Measurements from ENCODE around the gene MRPS15.
A peak's percentile ranks its signal among the peaks of the same experiment; 100 is the strongest.

MRPS15 gene

GRCh38 chr1:36450919-36451305 lies 13.3 kb downstream of the MRPS15 start:
- TF ChIP-seq, protein P1, sequence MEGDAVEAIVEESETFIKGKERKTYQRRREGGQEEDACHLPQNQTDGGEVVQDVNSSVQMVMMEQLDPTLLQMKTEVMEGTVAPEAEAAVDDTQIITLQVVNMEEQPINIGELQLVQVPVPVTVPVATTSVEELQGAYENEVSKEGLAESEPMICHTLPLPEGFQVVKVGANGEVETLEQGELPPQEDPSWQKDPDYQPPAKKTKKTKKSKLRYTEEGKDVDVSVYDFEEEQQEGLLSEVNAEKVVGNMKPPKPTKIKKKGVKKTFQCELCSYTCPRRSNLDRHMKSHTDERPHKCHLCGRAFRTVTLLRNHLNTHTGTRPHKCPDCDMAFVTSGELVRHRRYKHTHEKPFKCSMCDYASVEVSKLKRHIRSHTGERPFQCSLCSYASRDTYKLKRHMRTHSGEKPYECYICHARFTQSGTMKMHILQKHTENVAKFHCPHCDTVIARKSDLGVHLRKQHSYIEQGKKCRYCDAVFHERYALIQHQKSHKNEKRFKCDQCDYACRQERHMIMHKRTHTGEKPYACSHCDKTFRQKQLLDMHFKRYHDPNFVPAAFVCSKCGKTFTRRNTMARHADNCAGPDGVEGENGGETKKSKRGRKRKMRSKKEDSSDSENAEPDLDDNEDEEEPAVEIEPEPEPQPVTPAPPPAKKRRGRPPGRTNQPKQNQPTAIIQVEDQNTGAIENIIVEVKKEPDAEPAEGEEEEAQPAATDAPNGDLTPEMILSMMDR (IDR thresholded peaks at IDR 0.05; ENCODE audit: low read depth, low read length) = no peak
- peak overlapping the region; percentile 59 to 72 for H3K4me3 ChIP-seq (replicated peaks in 1 of 2; ENCODE audit: low read depth in 2 of 2, low read length in 2 of 2)
- DNase-seq (ENCODE audit: low read depth in 2 of 2) = no peak

DNA sequence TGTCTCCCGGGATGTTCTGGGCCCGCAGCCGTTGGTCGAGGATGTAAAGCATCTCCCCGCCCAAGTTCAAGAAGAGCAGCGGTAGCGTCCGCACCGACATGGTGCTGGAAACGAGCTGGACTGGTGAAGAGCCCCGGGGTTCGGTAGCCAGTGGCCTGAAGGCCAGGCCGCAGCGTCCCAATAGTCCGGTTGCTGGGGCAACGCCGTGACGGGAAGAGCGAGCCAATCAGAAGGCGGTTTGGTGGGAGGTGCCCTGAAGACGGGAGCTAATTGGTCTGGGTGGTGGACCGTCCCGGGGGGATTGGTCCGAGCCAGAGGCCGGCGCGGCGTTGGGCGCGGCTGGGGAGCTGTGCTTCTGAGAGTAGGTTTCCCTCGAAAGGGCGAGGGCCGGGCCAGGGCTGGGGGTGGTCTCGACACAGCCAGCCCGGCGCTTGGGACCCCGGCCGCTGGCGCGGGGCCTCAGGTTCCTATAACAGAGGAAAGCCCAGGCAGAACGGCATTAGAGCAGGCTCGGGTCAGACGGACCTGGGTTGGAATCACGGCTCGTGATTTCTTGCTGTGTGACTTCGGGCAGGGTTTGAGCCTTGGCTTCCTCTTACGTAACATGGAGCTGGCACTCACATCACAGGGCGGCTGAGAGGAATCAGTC lies 13.8 kb downstream of the MRPS15 start, which contains the start of gene OSCP1:
TSS of gene OSCP1 (minus strand) at position 182 of the 649 bp plus-strand sequence. CDS start at position 100, 82 bp downstream.
- peak within 1 kb of the TSS; percentile 59 to 72 for H3K4me3 ChIP-seq (replicated peaks in 1 of 2; ENCODE audit: low read depth in 2 of 2, low read length in 2 of 2)
- DNase-seq (ENCODE audit: low read depth in 2 of 2) = peak; percentile 98
- TF ChIP-seq, protein P1 (IDR thresholded peaks at IDR 0.05; ENCODE audit: low read depth, low read length) = no peak

DNA sequence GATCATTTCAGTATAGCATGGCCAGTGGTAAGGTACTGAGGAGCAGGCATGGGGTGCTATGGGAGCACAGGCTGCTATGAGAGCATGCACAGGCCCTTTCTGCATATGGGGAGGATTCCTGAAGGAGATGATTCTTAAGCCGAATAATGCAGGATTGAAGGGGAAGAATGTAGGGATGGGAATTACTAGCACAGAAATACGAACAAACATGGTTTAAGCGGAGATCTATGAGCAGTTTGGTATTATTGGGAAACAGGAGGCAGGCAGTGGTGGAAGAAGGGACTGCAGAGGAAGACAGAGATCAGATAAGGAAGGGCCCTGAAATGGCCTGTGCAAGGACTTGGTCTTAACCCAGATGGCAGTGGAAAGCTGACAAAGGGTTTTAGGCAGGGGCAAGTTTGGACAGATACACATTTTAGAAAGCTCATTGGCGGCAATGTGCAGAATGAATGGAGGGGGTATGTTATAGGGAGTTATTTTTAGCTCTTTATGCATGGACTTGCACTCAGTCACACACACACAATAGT lies 15.6 kb downstream of the MRPS15 start:
- no peak overlapping the region for H3K4me3 ChIP-seq (replicated peaks in 1 of 2; ENCODE audit: low read depth in 2 of 2, low read length in 2 of 2)
- TF ChIP-seq, protein P1 (IDR thresholded peaks at IDR 0.05; ENCODE audit: low read depth, low read length) = no peak
- no peak for DNase-seq (ENCODE audit: low read depth in 2 of 2)

- TF ChIP-seq, protein P1 (IDR thresholded peaks at IDR 0.05; ENCODE audit: low read depth, low read length) = no peak
- no peak for DNase-seq (ENCODE audit: low read depth in 2 of 2)
- no peak overlapping the region for H3K4me3 ChIP-seq (replicated peaks in 1 of 2; ENCODE audit: low read depth in 2 of 2, low read length in 2 of 2)
Observed at GRCh38 chr1:36447450-36447849, 16.7 kb downstream of the MRPS15 start.

DNA sequence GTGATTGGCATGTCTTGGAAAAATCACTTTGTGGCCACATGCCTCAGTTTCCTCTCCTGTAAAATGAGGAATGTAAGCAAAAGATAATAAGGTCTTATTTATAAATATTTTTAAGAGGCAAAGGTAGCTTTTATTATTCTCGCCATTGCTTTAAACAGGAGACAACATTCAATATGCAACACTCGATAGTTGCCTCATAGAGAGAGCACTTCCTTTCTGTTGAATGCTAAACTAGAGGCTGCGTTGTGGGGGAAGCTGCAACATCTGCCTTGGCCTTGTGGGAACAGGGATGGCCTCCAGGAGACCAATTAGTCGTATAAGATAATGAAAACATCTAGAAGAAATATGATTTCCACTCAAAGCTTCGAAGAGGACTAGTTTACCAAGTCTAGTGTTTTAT lies 17.4 kb downstream of the MRPS15 start:
- H3K4me3 ChIP-seq (replicated peaks in 1 of 2; ENCODE audit: low read depth in 2 of 2, low read length in 2 of 2) = no peak overlapping the region
- DNase-seq (ENCODE audit: low read depth in 2 of 2) = no peak
- TF ChIP-seq, protein P1 (IDR thresholded peaks at IDR 0.05; ENCODE audit: low read depth, low read length) = no peak

- TF ChIP-seq, protein P1 (IDR thresholded peaks at IDR 0.05; ENCODE audit: low read depth, low read length) = peak; percentile 4
- DNase-seq (ENCODE audit: low read depth in 2 of 2) = no peak
Observed at GRCh38 chr1:36446271-36446670, 17.9 kb downstream of the MRPS15 start.

More at GRCh38 chr1:36446271-36446670, 17.9 kb downstream of the MRPS15 start:
- no peak overlapping the region for H3K4me3 ChIP-seq (replicated peaks in 1 of 2; ENCODE audit: low read depth in 2 of 2, low read length in 2 of 2)
